ENCODE measurements around the gene UGGT2. TPM values are rescaled to one million over a fixed set of nuclear protein-coding genes. Genes with fewer than 3 reads are reported as not detected.

UGGT2 gene
- total RNA-seq, 2 donors from 2014 or later, result 21.1 to 26.1 TPM

GRCh38 chr13:96033220-96034015 lies 19.8 kb downstream of the UGGT2 start:
- intact Hi-C loops (cut with DNase I), result no loop called here
- H3K9me3 ChIP-seq, result no peaks in the 10 kb centered on the region
- no peaks in the 10 kb centered on the region for H3K27me3 ChIP-seq (replicated peaks; ENCODE audit: insufficient read depth)
- DNase-seq (ENCODE audit: low spot score), result no peak
- 96% methylated on average over 12 of the region's 12 CpGs for WGBS
- no peak overlapping the region for H3K27ac ChIP-seq
- TF ChIP-seq POLR2AphosphoS5 (IDR thresholded peaks at IDR 0.05) (no peak), CTCF (IDR thresholded peaks at IDR 0.05) (no peak), POLR2A (IDR thresholded peaks at IDR 0.05) (no peak)
- H3K36me3 ChIP-seq, result no peaks in the 10 kb centered on the region
- no peaks in the 10 kb centered on the region for H3K4me1 ChIP-seq (replicated peaks)
- no peak overlapping the region for H3K4me3 ChIP-seq

- TF ChIP-seq CTCF (IDR thresholded peaks at IDR 0.05) (no peak), POLR2A (IDR thresholded peaks at IDR 0.05) (no peak), POLR2AphosphoS5 (IDR thresholded peaks at IDR 0.05) (no peak)
- 69% methylated on average over 2 of the region's 2 CpGs for WGBS
- Histone ChIP-seq H3K9me3 (no peaks in the 10 kb centered on the region), H3K4me3 (no peak overlapping the region), H3K36me3 (no peaks in the 10 kb centered on the region), H3K4me1 (replicated peaks) (no peaks in the 10 kb centered on the region), H3K27ac (no peak overlapping the region), H3K27me3 (replicated peaks; ENCODE audit: insufficient read depth) (no peaks in the 10 kb centered on the region)
- DNase-seq (ENCODE audit: low spot score), result no peak
- intact Hi-C loops (cut with DNase I), result no loop called here
Measured at GRCh38 chr13:96032717-96033116, 20.5 kb downstream of the UGGT2 start.

GRCh38 chr13:96029002-96029401 lies 24.2 kb downstream of the UGGT2 start:
- intact Hi-C loops (cut with DNase I), result no loop called here
- WGBS, result 98% methylated on average over 7 of the region's 7 CpGs
- H3K9me3 ChIP-seq, result no peaks in the 10 kb centered on the region
- H3K27me3 ChIP-seq (replicated peaks; ENCODE audit: insufficient read depth), result no peaks in the 10 kb centered on the region
- no peak for DNase-seq (ENCODE audit: low spot score)
- no peaks in the 10 kb centered on the region for H3K36me3 ChIP-seq
- H3K4me1 ChIP-seq (replicated peaks), result no peaks in the 10 kb centered on the region
- no peak overlapping the region for H3K4me3 ChIP-seq
- TF ChIP-seq POLR2A (IDR thresholded peaks at IDR 0.05), result no peak
- no peak for TF ChIP-seq CTCF (IDR thresholded peaks at IDR 0.05)
- no peak for TF ChIP-seq POLR2AphosphoS5 (IDR thresholded peaks at IDR 0.05)
- no peak overlapping the region for H3K27ac ChIP-seq

- TF ChIP-seq CTCF (IDR thresholded peaks at IDR 0.05) (no peak), POLR2A (IDR thresholded peaks at IDR 0.05) (no peak), POLR2AphosphoS5 (IDR thresholded peaks at IDR 0.05) (no peak)
- intact Hi-C loops (cut with DNase I), result no loop called here
- Histone ChIP-seq H3K4me1 (replicated peaks) (no peaks in the 10 kb centered on the region), H3K36me3 (no peaks in the 10 kb centered on the region), H3K4me3 (no peak overlapping the region), H3K27me3 (replicated peaks; ENCODE audit: insufficient read depth) (no peaks in the 10 kb centered on the region), H3K9me3 (no peaks in the 10 kb centered on the region), H3K27ac (no peak overlapping the region)
- DNase-seq (ENCODE audit: low spot score), result no peak
- WGBS, result 99% methylated on average over 2 of the region's 2 CpGs
Measured at GRCh38 chr13:96027496-96027895, 25.7 kb downstream of the UGGT2 start.

- no peak for DNase-seq (ENCODE audit: low spot score)
- TF ChIP-seq CTCF (IDR thresholded peaks at IDR 0.05) (no peak), POLR2A (IDR thresholded peaks at IDR 0.05) (no peak), POLR2AphosphoS5 (IDR thresholded peaks at IDR 0.05) (no peak)
- Histone ChIP-seq H3K27me3 (replicated peaks; ENCODE audit: insufficient read depth) (no peaks in the 10 kb centered on the region), H3K36me3 (no peaks in the 10 kb centered on the region), H3K4me3 (no peak overlapping the region), H3K9me3 (no peaks in the 10 kb centered on the region), H3K4me1 (replicated peaks) (no peaks in the 10 kb centered on the region), H3K27ac (no peak overlapping the region)
- intact Hi-C loops (cut with DNase I), result no loop called here
Measured at GRCh38 chr13:96025283-96025682, 27.9 kb downstream of the UGGT2 start.

Data from prostate gland (tissue), 2 donors.